ENCODE data around the gene SLC26A1. TPM values are rescaled to one million over a fixed set of nuclear protein-coding genes. Genes with fewer than 3 reads are reported as not detected.

SLC26A1 gene
- total RNA-seq, 2 experiments from 2014 or later = 0.20 TPM; not detected in 1

DNA sequence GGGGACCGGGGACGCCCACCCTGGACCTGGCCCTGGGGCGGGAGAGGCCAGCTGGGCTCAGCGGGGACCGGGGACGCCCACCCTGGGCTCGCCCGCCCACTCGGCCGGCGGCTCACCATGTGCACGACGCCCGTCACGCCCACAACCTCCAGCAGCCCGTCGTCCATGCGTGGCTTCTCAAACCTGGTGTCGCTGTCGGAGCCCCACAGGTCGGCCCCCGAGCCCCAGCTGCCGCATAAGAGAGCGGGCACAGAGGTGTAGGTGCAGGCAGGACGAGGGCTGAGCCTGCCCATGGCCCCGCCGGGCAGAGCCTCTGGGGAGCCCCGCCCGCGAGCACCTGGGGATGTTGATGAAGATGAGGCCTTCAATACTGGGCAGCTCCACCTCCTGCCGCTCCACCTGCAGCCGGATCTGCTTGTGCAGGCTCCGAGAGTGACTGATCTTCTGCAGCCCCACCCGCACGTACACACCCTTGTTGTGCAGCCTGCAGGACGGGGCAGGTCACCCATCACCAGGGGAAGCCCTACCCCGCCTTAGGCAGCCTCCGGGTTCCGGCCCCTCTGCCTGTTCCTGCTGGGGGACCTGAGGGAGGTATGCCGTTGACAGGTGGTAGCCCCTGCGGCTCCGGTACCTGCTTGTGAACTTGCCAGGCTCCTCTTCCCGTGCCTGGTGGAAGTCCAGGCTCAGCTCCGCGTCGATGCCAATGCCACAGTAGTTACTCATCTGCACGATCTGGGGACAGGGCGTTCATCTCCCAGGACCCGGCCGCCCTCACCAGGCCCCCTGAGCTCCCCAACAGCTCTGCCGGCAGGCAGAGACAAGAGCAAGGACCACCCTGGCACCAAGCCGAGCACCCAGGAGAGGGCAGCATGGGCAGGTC is 31.6 kb downstream of the SLC26A1 start:
- Mint-ChIP-seq H3K36me3 (ENCODE audit: low read depth) (no peaks in the 10 kb centered on the region), H3K4me1 (no peaks in the 10 kb centered on the region)

DNA sequence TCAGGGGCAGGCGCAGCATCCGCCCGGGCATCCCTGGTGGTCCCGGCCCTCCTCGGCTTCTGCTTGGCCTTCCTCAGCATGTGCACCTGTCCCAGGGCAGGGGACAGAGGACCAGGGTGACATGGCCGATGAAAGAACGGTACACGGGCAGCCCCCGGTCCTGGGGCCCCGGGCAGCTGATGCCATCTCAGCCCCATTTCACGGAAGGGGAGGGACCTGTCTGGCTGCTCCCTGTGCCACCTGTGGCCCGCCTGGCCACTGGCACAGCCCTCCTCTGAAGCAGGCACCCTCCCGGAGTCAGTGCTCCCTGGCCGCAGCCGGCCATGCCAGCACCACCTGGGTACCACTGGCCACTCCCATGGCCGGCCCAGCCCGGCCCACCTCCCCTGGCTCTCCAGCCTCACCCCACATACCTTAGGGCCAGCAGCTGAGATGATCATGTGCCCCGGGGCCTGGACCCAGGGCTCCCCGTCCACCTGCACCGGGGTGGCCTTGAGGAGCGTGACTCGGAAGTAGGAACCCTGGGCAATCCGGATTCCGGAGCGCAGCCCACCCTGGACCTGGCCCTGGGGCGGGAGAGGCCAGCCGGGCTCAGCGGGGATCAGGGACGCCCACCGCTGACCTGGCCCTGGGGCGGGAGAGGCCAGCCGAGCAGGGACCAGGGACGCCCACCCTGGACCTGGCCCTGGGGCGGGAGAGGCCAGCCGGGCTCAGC is 32.4 kb downstream of the SLC26A1 start:
- POLR2A ChIA-PET = no interaction called here
- CTCF ChIA-PET = no interaction called here
- no peak overlapping the region for H3K27ac Mint-ChIP-seq
- no peak overlapping the region for H3K4me3 Mint-ChIP-seq
- no peaks in the 10 kb centered on the region for H3K4me1 Mint-ChIP-seq
- no peaks in the 10 kb centered on the region for H3K9me3 Mint-ChIP-seq
- no peak for DNase-seq
- H3K27me3 Mint-ChIP-seq = no peaks in the 10 kb centered on the region
- H3K36me3 Mint-ChIP-seq (ENCODE audit: low read depth) = no peaks in the 10 kb centered on the region

More for the DNA sequence above, 31.6 kb downstream of the SLC26A1 start:
- no peak overlapping the region for H3K27ac Mint-ChIP-seq
- no peak for DNase-seq
- ChIA-PET CTCF (no interaction called here), POLR2A (interaction anchor here (1.0 kb wide), 1 partner anchor 22 kb away, joined by 3 read pairs; no protein-coding TSS in a partner anchor)
- no peak overlapping the region for H3K4me3 Mint-ChIP-seq
- H3K9me3 Mint-ChIP-seq = no peaks in the 10 kb centered on the region
- H3K27me3 Mint-ChIP-seq = no peaks in the 10 kb centered on the region

DNA sequence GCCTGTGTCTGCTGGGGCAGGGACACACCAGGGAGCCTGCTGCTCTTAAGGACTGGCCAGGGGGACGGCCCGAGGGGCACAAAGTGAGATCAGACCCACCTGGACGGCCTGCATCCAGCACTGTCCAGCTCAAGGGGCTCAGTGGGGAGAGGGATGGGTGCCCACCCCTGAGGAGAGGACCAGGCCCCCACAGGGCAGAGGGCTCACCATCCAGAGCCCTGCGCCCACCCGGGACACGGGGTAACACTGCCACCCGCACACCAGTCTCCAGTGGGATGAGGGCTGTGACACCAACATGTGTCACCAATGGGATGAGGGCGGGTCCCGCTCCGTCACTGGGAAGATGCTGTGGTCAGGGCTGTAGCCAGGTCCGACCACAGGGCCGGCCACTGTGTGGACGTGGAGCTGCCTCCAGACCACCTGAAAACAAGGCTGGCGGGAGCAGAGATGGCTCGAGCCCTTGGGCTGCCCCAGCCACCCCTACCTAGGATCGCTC is 33.0 kb downstream of the SLC26A1 start:
- H3K4me1 Mint-ChIP-seq = no peaks in the 10 kb centered on the region
- CTCF ChIA-PET = no interaction called here
- H3K9me3 Mint-ChIP-seq = no peaks in the 10 kb centered on the region
- no peaks in the 10 kb centered on the region for H3K27me3 Mint-ChIP-seq
- POLR2A ChIA-PET = no interaction called here
- DNase-seq = no peak
- H3K27ac Mint-ChIP-seq = no peak overlapping the region
- H3K4me3 Mint-ChIP-seq = no peak overlapping the region
- no peaks in the 10 kb centered on the region for H3K36me3 Mint-ChIP-seq (ENCODE audit: low read depth)

DNA sequence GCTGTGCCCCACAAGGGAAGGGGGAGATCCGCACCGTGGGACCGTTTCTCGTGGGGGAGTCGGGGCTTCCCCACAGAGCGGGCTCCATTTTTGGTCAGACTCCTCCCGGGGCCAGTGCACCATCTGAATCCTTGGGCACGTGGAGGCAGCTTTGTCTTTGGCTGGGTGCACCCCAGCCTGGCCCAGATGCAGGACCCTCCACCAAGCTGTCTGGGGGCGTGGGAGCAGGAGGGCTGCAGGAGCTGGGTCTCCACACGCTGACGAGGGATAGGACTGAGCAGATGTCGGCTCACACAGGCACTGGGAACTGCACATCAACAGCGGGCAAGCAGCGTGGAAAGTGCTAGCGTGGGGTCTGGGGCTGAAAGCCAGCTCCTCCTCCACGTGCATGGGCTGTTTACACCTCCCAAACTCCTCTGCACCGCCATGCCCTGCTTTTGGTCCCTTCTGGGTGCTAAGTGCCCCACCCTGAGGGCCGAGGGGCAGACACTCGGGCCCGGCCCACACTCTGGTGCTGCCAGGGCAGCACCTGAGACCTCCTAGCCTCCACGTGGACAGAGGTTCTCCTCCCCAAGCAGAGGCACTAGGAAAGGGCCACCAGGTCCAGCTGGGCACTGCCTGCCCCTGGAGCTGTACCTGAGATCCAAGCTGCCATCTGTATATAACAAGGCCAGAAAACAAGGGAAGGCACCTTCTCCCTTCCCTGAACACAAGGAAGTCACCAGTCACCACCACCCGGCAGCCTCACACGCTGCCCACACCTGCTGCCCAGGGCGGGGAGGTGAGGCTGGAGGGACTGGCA is 33.7 kb downstream of the SLC26A1 start:
- H3K27ac Mint-ChIP-seq = no peak overlapping the region

DNA sequence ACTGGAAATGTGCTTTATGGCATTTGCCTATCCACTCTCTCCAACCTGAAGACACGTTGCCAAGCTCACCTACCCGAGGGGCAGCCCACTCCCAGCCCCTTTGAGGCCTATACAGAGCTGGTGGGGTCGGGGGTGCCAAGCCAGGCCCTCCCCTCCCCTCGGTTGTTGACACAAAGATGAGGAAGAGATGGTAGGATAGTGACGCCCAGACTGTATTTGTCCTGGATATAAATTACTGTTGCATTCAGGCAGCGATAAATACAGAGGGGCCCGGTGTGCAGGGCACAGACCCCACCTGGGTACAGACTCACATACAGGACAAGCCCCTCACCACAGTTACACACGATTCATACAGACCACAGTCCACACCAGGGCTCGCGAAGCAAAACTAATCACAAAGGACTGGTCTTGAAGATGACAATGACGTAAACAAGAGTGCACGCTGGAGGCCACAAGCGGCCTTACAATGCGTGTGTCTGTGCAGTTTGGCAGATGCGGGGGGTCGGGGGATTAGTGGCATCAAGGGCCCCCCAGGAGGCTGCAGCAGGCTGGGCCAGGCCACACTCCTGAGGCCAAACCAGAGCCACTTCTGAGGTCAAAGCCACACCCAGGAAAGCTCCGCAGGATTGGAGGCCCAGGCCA is 34.4 kb downstream of the SLC26A1 start:
- H3K27ac Mint-ChIP-seq = no peak overlapping the region
- H3K9me3 Mint-ChIP-seq = no peaks in the 10 kb centered on the region
- POLR2A ChIA-PET = no interaction called here
- CTCF ChIA-PET = no interaction called here
- no peaks in the 10 kb centered on the region for H3K27me3 Mint-ChIP-seq
- no peak overlapping the region for H3K4me3 Mint-ChIP-seq
- H3K4me1 Mint-ChIP-seq = no peaks in the 10 kb centered on the region
- no peak for DNase-seq
- no peaks in the 10 kb centered on the region for H3K36me3 Mint-ChIP-seq (ENCODE audit: low read depth)

More for the DNA sequence above, 33.7 kb downstream of the SLC26A1 start:
- Mint-ChIP-seq H3K4me1 (no peaks in the 10 kb centered on the region), H3K4me3 (no peak overlapping the region), H3K27me3 (no peaks in the 10 kb centered on the region), H3K36me3 (ENCODE audit: low read depth) (no peaks in the 10 kb centered on the region), H3K9me3 (no peaks in the 10 kb centered on the region)
- DNase-seq = no peak
- ChIA-PET CTCF (no interaction called here), POLR2A (no interaction called here)

DNA sequence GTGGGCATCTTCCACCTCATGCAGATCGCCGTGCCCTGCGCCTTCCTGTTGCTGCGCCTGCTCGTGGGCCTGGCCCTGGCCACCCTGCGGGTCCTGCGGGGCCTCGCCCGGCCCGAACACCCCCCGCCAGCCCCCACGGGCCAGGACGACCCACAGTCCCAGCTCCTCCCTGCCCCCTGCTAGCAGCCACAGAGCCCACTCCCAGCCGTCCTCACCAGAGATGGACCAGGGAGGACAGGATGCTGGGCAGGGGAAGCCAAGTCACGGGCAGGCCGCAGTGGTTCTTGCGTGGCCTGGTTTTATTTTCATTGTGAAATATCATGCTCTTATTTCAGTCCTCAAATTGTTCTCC is 34.9 kb downstream of the SLC26A1 start:
- no peak overlapping the region for H3K27ac Mint-ChIP-seq

DNA sequence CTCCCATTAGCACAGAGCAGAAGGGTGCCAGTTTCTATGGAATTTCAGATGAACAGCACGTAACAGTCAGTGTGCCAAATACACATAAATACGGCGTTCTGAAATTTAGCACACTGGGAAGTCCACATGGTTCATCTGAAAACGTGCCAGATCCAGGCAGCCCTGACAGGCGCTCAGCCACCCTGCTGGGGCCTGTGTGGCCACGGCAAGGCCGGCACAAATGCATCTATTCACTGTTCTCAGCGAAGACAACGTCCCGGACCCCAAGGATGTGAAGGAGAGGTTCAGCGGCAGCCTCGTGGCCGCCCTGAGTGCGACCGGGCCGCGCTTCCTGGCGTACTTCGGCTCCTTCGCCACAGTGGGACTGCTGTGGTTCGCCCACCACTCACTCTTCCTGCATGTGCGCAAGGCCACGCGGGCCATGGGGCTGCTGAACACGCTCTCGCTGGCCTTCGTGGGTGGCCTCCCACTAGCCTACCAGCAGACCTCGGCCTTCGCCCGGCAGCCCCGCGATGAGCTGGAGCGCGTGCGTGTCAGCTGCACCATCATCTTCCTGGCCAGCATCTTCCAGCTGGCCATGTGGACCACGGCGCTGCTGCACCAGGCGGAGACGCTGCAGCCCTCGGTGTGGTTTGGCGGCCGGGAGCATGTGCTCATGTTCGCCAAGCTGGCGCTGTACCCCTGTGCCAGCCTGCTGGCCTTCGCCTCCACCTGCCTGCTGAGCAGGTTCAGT is 35.5 kb downstream of the SLC26A1 start:
- Mint-ChIP-seq H3K36me3 (ENCODE audit: low read depth) (no peaks in the 10 kb centered on the region), H3K27ac (no peak overlapping the region), H3K4me1 (no peaks in the 10 kb centered on the region), H3K27me3 (no peaks in the 10 kb centered on the region), H3K9me3 (no peaks in the 10 kb centered on the region), H3K4me3 (no peak overlapping the region)
- CTCF ChIA-PET = no interaction called here
- POLR2A ChIA-PET = no interaction called here
- DNase-seq = no peak

More for the DNA sequence above, 34.9 kb downstream of the SLC26A1 start:
- Mint-ChIP-seq H3K36me3 (ENCODE audit: low read depth) (no peaks in the 10 kb centered on the region), H3K9me3 (no peaks in the 10 kb centered on the region), H3K27me3 (no peaks in the 10 kb centered on the region), H3K4me3 (no peak overlapping the region), H3K4me1 (no peaks in the 10 kb centered on the region)
- no peak for DNase-seq
- CTCF ChIA-PET = no interaction called here
- POLR2A ChIA-PET = no interaction called here

DNA sequence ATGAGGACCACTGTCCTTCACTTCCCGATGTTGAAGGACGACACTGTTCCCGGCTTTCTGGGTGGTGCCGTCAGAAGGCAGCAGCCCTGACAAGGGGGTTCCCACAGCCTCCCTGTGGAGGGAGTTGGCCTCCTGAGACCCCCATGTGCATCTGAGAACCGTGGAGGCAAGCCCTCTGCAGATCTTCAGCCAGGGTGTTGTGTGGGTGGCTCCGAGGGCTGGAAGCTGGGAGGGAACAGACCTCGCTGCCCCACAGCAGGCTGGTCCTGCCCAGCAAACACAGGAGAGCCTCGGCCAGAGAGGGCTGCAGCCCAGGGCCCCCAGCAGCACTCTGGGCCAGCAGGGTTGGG is 36.0 kb downstream of the SLC26A1 start:
- H3K9me3 Mint-ChIP-seq = no peaks in the 10 kb centered on the region
- no peaks in the 10 kb centered on the region for H3K36me3 Mint-ChIP-seq (ENCODE audit: low read depth)
- H3K27me3 Mint-ChIP-seq = no peaks in the 10 kb centered on the region
- H3K4me3 Mint-ChIP-seq = no peak overlapping the region
- no peak for DNase-seq
- no peak overlapping the region for H3K27ac Mint-ChIP-seq
- ChIA-PET CTCF (no interaction called here), POLR2A (no interaction called here)
- no peaks in the 10 kb centered on the region for H3K4me1 Mint-ChIP-seq

DNA sequence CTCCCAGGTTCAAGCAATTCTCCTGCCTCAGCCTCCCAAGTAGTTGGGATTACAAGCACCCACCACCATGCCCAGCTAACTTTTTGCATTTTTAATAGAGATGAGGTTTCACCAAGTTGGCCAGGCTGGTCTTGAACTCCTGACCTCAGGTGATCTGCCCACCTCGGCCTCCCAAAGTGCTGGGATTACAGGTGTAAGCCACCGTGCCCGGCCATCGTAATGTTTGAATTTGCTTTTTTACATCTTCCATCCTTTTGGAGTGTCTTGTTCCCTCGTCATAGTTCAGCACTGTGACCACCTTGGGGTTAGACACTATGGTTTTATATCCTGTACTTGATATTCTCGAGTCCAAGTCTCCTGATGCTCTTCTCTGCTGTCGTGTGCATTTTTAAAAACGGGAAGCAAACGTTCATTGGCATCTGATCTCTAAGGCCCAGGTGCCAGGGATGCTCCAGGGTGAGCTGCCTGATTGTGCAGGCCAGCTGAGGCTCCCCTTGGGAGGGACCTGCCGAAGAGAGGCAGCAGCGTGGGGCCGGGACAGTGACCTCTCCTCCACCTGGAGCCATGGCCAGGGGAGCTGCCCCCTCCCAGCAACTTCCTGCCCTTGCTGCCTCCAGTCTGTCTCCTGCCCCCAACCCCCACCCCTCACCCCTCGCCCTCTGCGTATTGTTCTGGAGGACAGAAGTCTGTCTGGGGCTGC is 36.5 kb downstream of the SLC26A1 start:
- CTCF ChIA-PET = no interaction called here
- no peaks in the 10 kb centered on the region for H3K36me3 Mint-ChIP-seq (ENCODE audit: low read depth)
- POLR2A ChIA-PET = no interaction called here
- no peak overlapping the region for H3K27ac Mint-ChIP-seq
- no peak overlapping the region for H3K4me3 Mint-ChIP-seq
- H3K27me3 Mint-ChIP-seq = no peaks in the 10 kb centered on the region
- no peaks in the 10 kb centered on the region for H3K4me1 Mint-ChIP-seq
- no peak for DNase-seq
- no peaks in the 10 kb centered on the region for H3K9me3 Mint-ChIP-seq

DNA sequence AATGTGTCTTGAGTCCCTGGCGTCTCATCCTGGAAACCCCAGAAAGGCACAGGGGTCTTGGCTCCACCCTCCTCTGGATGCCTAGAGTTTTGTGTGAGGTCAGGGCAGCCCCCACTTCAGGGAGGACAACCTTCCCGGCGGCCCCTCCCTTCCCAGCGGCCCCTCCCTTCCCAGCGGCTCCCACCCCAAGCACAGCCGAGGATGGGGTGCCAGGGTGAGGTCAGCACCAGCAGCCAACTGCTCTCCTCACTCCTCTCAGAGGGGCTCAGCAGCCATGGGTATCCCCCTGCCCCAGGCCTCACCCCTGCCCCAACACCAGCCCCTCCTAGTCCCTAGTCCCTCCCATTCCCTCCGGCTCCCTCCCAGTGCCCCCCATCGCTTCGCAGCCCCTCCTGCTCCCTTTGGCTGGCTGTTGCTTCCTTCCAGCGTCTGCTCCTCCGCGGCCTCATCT is 37.2 kb downstream of the SLC26A1 start:
- H3K9me3 Mint-ChIP-seq = no peaks in the 10 kb centered on the region

DNA sequence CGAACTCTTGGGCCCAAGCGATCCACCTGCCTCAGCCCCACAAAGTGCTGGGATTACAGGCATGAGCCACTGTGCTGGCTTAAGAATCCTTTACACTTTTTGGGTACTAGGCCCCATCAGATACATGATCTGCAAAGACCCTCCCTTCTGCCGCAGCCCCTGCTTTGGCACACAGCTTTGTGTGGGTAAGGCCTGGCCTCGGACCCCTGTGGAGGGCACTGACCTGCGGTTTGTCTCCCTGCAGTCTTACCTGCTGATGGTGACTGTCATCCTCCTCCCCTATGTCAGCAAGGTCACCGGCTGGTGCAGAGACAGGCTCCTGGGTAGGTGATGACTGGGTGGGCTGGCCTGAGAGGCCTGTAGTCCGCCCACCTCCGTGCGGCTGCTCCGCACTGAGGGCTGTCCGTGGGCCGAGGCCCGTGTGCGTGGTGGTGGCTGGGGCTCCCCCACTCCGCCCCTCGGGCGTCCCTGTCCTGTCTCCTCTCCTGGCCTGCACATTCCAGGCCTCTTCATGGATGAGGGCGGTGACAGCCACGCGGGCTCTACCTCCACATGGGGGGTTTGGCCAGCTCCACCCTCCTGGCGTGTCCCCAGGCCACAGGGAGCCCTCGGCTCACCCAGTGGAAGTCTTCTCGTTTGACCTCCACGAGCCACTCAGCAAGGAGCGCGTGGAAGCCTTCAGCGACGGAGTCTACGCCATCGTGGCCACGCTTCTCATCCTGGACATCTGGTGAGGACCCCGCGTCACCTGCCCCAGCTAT is 37.9 kb downstream of the SLC26A1 start:
- POLR2A ChIA-PET = no interaction called here

More for the DNA sequence above, 37.2 kb downstream of the SLC26A1 start:
- Mint-ChIP-seq H3K27ac (no peak overlapping the region), H3K36me3 (ENCODE audit: low read depth) (no peaks in the 10 kb centered on the region), H3K4me1 (no peaks in the 10 kb centered on the region), H3K4me3 (no peak overlapping the region), H3K27me3 (no peaks in the 10 kb centered on the region)
- DNase-seq = no peak
- ChIA-PET POLR2A (no interaction called here), CTCF (no interaction called here)

More for the DNA sequence above, 37.9 kb downstream of the SLC26A1 start:
- no peak for DNase-seq
- H3K4me3 Mint-ChIP-seq = no peak overlapping the region
- no peaks in the 10 kb centered on the region for H3K4me1 Mint-ChIP-seq
- H3K27ac Mint-ChIP-seq = no peak overlapping the region
- H3K36me3 Mint-ChIP-seq (ENCODE audit: low read depth) = no peaks in the 10 kb centered on the region
- CTCF ChIA-PET = no interaction called here
- no peaks in the 10 kb centered on the region for H3K9me3 Mint-ChIP-seq
- H3K27me3 Mint-ChIP-seq = no peaks in the 10 kb centered on the region
